Measurements from ENCODE around the gene CLEC18A.

GRCh38 chr16:69932228-69932627, 18.9 kb upstream of the CLEC18A start:
- TF ChIP-seq CTCF (IDR thresholded peaks at IDR 0.05) (no peak), EZH2 (IDR thresholded peaks at IDR 0.05; ENCODE audit: borderline replicate concordance, insufficient read depth, low read depth, low read length, poor library complexity, severe bottlenecking) (no peak)

All from B cell (primary cell).